HEK293 (cell line): ENCODE results near the gene AURKA.

Experiments used
- BCL11B ChIP-seq: fragments of 450-650 bp; formaldehyde crosslinking; IDR thresholded peaks from 2 replicates; pipeline ENCODE4 v1.5.1; 2016; ENCODE audit warnings: low read depth, missing biosample characterization, missing genetic modification characterization
- BCL6B ChIP-seq: fragments of 450-650 bp; formaldehyde crosslinking; IDR thresholded peaks from 2 replicates; pipeline ENCODE4 v1.5.1; 2017; ENCODE audit warnings: missing biosample characterization, missing genetic modification characterization
- KLF7 ChIP-seq: fragments of 450-650 bp; formaldehyde crosslinking; IDR thresholded peaks from 2 replicates; pipeline ENCODE4 v1.5.1; 2016; ENCODE audit warnings: missing biosample characterization, missing genetic modification characterization, borderline replicate concordance
- PRDM2 ChIP-seq: fragments of 450-650 bp; formaldehyde crosslinking; IDR thresholded peaks from 2 replicates; pipeline ENCODE4 v1.5.1; 2016; ENCODE audit warnings: missing biosample characterization, missing genetic modification characterization, borderline replicate concordance
- ZNF148 ChIP-seq: fragments of 450-650 bp; formaldehyde crosslinking; IDR thresholded peaks from 2 replicates; pipeline ENCODE4 v1.5.0; 2017; ENCODE audit warnings: missing biosample characterization, missing genetic modification characterization, borderline replicate concordance
- ZNF16 ChIP-seq: fragments of 450-650 bp; formaldehyde crosslinking; IDR thresholded peaks from 2 replicates; pipeline ENCODE4 v1.5.1; 2016; ENCODE audit warnings: low read depth, missing biosample characterization, missing genetic modification characterization
- ZNF18 ChIP-seq: fragments of 450-650 bp; formaldehyde crosslinking; IDR thresholded peaks from 2 replicates; pipeline ENCODE4 v1.5.1; 2016; ENCODE audit warnings: missing biosample characterization, missing genetic modification characterization
- ZNF184 ChIP-seq: fragments of 450-650 bp; IDR thresholded peaks from 2 replicates; pipeline ENCODE4 v1.5.1; 2018; ENCODE audit warnings: missing biosample characterization, mild to moderate bottlenecking, missing genetic modification characterization
- ZNF280C ChIP-seq: fragments of 450-650 bp; formaldehyde crosslinking; IDR thresholded peaks from 2 replicates; pipeline ENCODE4 v1.5.1; 2016; ENCODE audit warnings: missing biosample characterization, missing genetic modification characterization
- ZNF280D ChIP-seq: fragments of 450-650 bp; formaldehyde crosslinking; IDR thresholded peaks from 2 replicates; pipeline ENCODE4 v1.5.1; 2016; ENCODE audit warnings: missing biosample characterization, missing genetic modification characterization
- ZNF292 ChIP-seq: fragments of 450-650 bp; formaldehyde crosslinking; IDR thresholded peaks from 2 replicates; pipeline ENCODE4 v1.5.1; 2016; ENCODE audit warnings: low read depth, missing biosample characterization, missing genetic modification characterization, borderline replicate concordance
- ZNF366 ChIP-seq: fragments of 450-650 bp; formaldehyde crosslinking; conservative IDR thresholded peaks from 2 replicates; pipeline ENCODE4 v1.5.1; 2016; ENCODE audit warnings: missing biosample characterization, missing genetic modification characterization
- ZNF501 ChIP-seq: fragments of 450-650 bp; formaldehyde crosslinking; IDR thresholded peaks from 2 replicates; pipeline ENCODE4 v1.5.1; 2016; ENCODE audit warnings: missing biosample characterization, missing genetic modification characterization
- ZNF521 ChIP-seq: fragments of 450-650 bp; formaldehyde crosslinking; IDR thresholded peaks from 2 replicates; pipeline ENCODE4 v1.5.1; 2017; ENCODE audit warnings: missing biosample characterization, mild to moderate bottlenecking, missing genetic modification characterization
- ZNF571 ChIP-seq: fragments of 450-650 bp; formaldehyde crosslinking; IDR thresholded peaks from 2 replicates; pipeline ENCODE4 v1.5.0; 2017; ENCODE audit warnings: missing biosample characterization, missing genetic modification characterization
- ZNF639 ChIP-seq: fragments of 450-650 bp; formaldehyde crosslinking; IDR thresholded peaks from 2 replicates; pipeline ENCODE4 v1.5.1; 2016; ENCODE audit warnings: missing biosample characterization, missing genetic modification characterization

AURKA gene

GRCh38 chr20:56392132-56392880 is at the start of gene AURKA, which contains the start of gene CSTF1 (continued):
- no peak for TF ChIP-seq ZNF280D (tag by site-specific recombination)
- TF ChIP-seq ZNF292 (tag by site-specific recombination) = no peak
- TF ChIP-seq ZNF280C (tag by site-specific recombination) = no peak
- no peak for TF ChIP-seq ZNF184 (tag by site-specific recombination)
- no peak for TF ChIP-seq BCL11B (tag by site-specific recombination)
- no peak for TF ChIP-seq ZNF521 (tag by site-specific recombination)
- TF ChIP-seq ZNF501 (tag by site-specific recombination) = no peak
- TF ChIP-seq ZNF16 = no peak
- no peak for TF ChIP-seq BCL6B (tag by site-specific recombination)
- TF ChIP-seq KLF7 (tag by site-specific recombination) = no peak
- no peak for TF ChIP-seq PRDM2 (tag by site-specific recombination)
- TF ChIP-seq ZNF571 = no peak
- TF ChIP-seq ZNF148 (tag by site-specific recombination) = no peak
- peak; percentile 70; the same call in 1 of the 2 replicates for TF ChIP-seq ZNF639
- TF ChIP-seq ZNF18 (tag by site-specific recombination) = no peak
- peak; percentile 76 for TF ChIP-seq ZNF366 (tag by site-specific recombination)
